ENCODE data around the gene CHAC1. TPM values are rescaled to one million over a fixed set of nuclear protein-coding genes. Genes with fewer than 3 reads are reported as not detected.

The CHAC1 gene
- polyA plus RNA-seq, 2 of the 4 experiments (the other 2 are of a cell fraction), result 4.9 to 22.2 TPM

DNA sequence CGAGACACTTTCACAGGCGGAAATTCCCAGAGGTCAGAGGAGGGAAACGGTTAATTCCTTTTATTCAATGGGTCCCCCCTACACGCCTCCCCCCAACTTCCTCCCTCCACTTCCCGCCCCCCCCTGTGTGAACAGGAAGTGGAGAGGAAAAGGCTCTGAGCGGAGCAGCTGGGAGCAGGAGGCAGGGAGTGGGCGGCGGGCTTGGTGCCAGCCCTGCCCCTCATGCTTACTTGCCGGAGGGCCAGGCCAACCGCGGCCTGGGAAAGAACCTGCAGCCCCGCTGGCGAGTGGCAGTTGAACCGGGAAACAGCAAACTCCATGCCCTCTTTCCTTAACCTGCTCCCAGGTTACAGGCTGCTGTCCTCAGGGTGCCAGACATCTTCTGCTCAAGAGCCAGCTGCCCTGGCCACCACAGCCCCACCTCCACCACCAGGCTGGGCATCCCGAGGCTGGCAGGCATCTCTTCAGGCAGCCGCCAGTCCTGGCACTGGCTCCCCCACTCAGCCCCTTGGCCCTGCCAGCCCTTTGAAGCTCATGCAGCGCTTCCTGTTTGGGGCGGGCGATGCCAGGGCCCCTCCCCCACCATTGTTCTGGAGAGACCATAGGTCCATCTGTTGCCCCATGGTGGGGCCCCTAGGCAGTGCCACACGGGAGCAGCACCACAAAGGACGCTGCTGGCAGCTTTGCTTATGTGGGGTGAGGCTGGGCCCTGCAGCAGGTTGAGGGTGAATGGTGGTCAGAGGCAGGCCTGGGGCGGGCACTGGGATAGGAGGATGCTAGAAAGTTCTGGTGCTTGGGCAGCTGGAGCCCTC, 46.1 kb upstream of the CHAC1 start:
- ATAC-seq (no peak), FAIRE-seq (no peak), DNase-seq (ENCODE audit: low read depth in 1 of 2, low spot score in 1 of 2) (no peak)
- 66% methylated on average over 12 of the region's 22 CpGs for WGBS (ENCODE audit: missing lambda C conversion rate)
- Histone ChIP-seq H3K27ac (peak overlapping the region; percentile 65 to 83), H3K4me3 (peak overlapping the region; percentile 41), H3K4me1 (peaks cover 29% of the 10 kb centered on the region), H3K4me2 (peak overlapping the region; percentile 99), H3K9me3 (no peaks in the 10 kb centered on the region)
- ChIA-PET CTCF (interaction anchor here (0.7 to 13.7 kb wide), 15 partner anchors 9 to 279 kb away, joined by 3 to 254 read pairs (median 8); partner anchors contain the start of genes DLL4 and VPS18), POLR2A (no interaction called here)
- TF ChIP-seq EP300 (IDR thresholded peaks at IDR 0.05) (no peak), CBX2 (IDR thresholded peaks at IDR 0.05; ENCODE audit: borderline replicate concordance, low read depth) (no peak)
- TF ChIP-seq, protein P1, sequence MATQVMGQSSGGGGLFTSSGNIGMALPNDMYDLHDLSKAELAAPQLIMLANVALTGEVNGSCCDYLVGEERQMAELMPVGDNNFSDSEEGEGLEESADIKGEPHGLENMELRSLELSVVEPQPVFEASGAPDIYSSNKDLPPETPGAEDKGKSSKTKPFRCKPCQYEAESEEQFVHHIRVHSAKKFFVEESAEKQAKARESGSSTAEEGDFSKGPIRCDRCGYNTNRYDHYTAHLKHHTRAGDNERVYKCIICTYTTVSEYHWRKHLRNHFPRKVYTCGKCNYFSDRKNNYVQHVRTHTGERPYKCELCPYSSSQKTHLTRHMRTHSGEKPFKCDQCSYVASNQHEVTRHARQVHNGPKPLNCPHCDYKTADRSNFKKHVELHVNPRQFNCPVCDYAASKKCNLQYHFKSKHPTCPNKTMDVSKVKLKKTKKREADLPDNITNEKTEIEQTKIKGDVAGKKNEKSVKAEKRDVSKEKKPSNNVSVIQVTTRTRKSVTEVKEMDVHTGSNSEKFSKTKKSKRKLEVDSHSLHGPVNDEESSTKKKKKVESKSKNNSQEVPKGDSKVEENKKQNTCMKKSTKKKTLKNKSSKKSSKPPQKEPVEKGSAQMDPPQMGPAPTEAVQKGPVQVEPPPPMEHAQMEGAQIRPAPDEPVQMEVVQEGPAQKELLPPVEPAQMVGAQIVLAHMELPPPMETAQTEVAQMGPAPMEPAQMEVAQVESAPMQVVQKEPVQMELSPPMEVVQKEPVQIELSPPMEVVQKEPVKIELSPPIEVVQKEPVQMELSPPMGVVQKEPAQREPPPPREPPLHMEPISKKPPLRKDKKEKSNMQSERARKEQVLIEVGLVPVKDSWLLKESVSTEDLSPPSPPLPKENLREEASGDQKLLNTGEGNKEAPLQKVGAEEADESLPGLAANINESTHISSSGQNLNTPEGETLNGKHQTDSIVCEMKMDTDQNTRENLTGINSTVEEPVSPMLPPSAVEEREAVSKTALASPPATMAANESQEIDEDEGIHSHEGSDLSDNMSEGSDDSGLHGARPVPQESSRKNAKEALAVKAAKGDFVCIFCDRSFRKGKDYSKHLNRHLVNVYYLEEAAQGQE (IDR thresholded peaks at IDR 0.05), result no peak
- TF ChIP-seq, protein P2, sequence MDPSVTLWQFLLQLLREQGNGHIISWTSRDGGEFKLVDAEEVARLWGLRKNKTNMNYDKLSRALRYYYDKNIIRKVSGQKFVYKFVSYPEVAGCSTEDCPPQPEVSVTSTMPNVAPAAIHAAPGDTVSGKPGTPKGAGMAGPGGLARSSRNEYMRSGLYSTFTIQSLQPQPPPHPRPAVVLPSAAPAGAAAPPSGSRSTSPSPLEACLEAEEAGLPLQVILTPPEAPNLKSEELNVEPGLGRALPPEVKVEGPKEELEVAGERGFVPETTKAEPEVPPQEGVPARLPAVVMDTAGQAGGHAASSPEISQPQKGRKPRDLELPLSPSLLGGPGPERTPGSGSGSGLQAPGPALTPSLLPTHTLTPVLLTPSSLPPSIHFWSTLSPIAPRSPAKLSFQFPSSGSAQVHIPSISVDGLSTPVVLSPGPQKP (IDR thresholded peaks at IDR 0.05; ENCODE audit: low read depth, low read length), result no peak

DNA sequence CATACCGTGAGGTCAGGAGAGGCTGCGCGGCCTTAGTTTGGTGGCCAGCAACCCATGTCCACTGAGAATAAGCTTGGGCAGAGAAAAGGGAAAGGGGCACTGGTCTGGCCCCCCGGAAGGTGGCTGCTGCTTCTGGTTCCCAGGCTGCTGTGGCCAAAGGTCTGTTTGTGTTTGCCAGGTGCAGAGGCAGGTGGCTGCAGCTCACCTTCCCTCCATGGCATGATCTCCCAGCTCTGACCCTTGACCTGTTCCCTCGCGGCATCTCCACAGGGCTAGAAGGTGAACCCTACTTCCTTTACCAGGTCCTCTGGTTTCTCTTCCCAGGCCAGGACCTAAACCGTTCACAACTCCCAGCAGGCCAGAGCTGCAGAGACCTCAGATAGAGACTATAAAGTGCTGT, 45.2 kb upstream of the CHAC1 start:
- Histone ChIP-seq H3K27ac (no peak overlapping the region), H3K9me3 (no peaks in the 10 kb centered on the region), H3K4me1 (peaks cover 29% of the 10 kb centered on the region), H3K4me2 (no peak overlapping the region), H3K4me3 (no peak overlapping the region)
- 97% methylated on average over 7 of the region's 7 CpGs for WGBS (ENCODE audit: missing lambda C conversion rate)
- ChIA-PET CTCF (interaction anchor here (1.1 to 7.6 kb wide), 6 partner anchors 14 to 278 kb away, joined by 3 to 100 read pairs (median 8); partner anchors contain the start of gene DLL4), POLR2A (no interaction called here)
- DNase-seq (ENCODE audit: low read depth in 1 of 2, low spot score in 1 of 2) (no peak), FAIRE-seq (no peak), ATAC-seq (no peak)
- TF ChIP-seq EP300 (IDR thresholded peaks at IDR 0.05) (no peak), ZC3H11A (IDR thresholded peaks at IDR 0.05) (no peak), CBX8 (IDR thresholded peaks at IDR 0.05) (no peak), POLR2A (IDR thresholded peaks at IDR 0.05; ENCODE audit: low read length) (no peak), JUNB (IDR thresholded peaks at IDR 0.05) (no peak), PHF8 (IDR thresholded peaks at IDR 0.05; ENCODE audit: borderline replicate concordance, low read depth) (no peak)
- TF ChIP-seq, protein P3, sequence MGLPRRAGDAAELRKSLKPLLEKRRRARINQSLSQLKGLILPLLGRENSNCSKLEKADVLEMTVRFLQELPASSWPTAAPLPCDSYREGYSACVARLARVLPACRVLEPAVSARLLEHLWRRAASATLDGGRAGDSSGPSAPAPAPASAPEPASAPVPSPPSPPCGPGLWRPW (IDR thresholded peaks at IDR 0.05), result no peak
- TF ChIP-seq, protein P4, sequence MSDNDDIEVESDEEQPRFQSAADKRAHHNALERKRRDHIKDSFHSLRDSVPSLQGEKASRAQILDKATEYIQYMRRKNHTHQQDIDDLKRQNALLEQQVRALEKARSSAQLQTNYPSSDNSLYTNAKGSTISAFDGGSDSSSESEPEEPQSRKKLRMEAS (IDR thresholded peaks at IDR 0.05), result no peak
- TF ChIP-seq, protein P5, sequence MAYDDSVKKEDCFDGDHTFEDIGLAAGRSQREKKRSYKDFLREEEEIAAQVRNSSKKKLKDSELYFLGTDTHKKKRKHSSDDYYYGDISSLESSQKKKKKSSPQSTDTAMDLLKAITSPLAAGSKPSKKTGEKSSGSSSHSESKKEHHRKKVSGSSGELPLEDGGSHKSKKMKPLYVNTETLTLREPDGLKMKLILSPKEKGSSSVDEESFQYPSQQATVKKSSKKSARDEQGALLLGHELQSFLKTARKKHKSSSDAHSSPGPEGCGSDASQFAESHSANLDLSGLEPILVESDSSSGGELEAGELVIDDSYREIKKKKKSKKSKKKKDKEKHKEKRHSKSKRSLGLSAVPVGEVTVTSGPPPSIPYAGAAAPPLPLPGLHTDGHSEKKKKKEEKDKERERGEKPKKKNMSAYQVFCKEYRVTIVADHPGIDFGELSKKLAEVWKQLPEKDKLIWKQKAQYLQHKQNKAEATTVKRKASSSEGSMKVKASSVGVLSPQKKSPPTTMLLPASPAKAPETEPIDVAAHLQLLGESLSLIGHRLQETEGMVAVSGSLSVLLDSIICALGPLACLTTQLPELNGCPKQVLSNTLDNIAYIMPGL (CRISPR knock-in tag; IDR thresholded peaks at IDR 0.05; ENCODE audit: borderline replicate concordance), result no peak
